BE2C (cell line): Measurements from ENCODE around the gene EVX1. TPM values are rescaled to one million over a fixed set of nuclear protein-coding genes. Genes with fewer than 3 reads are reported as not detected.

ENCODE experiments used
- DNase-seq: peaks from one replicate; pipeline ENCODE4 v3.0.0-alpha.2; 2020
- H3K27me3 ChIP-seq: fragments of 250-450 bp; sonication (Bioruptor Pico); 2 replicates; pipeline ENCODE4 v1.5.1; 2020; ENCODE audit warnings: mild to moderate bottlenecking
- H3K36me3 ChIP-seq: fragments of 250-450 bp; sonication (Bioruptor Pico); 2 replicates; pipeline ENCODE4 v1.5.1; 2020; ENCODE audit warnings: mild to moderate bottlenecking
- H3K4me1 ChIP-seq: fragments of 250-450 bp; sonication (Bioruptor Pico); 2 replicates; pipeline ENCODE4 v1.5.1; 2020
- H3K4me3 ChIP-seq: 2 replicates; pipeline ENCODE4 v1.5.1; 2011; ENCODE audit warnings: low read depth, low read length
- H3K9me3 ChIP-seq: fragments of 250-450 bp; sonication (Bioruptor Pico); 2 replicates; pipeline ENCODE4 v1.5.1; 2020
- CTCF ChIP-seq: IDR thresholded peaks from 2 replicates; pipeline ENCODE4 v1.5.1; 2012; ENCODE audit warnings: mild to moderate bottlenecking, low read depth, low read length
- polyA plus RNA-seq: library from polyadenylated mRNA; unstranded; fragments of >200 nt; gene quantifications from one replicate; pipeline ENCODE4 v1.2.1, GENCODE V29; 2012; ENCODE audit warnings: low read depth, missing spikeins; ENCODE audit not compliant: insufficient read length, insufficient read depth

The EVX1 gene
- not detected for polyA plus RNA-seq

GRCh38 chr7:27242555-27243339 lies at the start of gene EVX1:
TSS of gene EVX1 (plus strand) at chr7:27242802. CDS start at chr7:27243031, 229 bp downstream.
- Histone ChIP-seq H3K4me1 (no peaks in the 10 kb centered on the region), H3K9me3 (no peaks in the 10 kb centered on the region), H3K36me3 (no peaks in the 10 kb centered on the region), H3K27me3 (peaks cover 100% of the 10 kb centered on the region), H3K4me3 (no peak within 1 kb of the TSS)
- DNase-seq = no peak
- TF ChIP-seq CTCF = no peak

GRCh38 chr7:27193335-27194001 lies 49.1 kb upstream of the EVX1 start:
- no peak overlapping the region for H3K4me3 ChIP-seq
- H3K27me3 ChIP-seq = peaks cover 100% of the 10 kb centered on the region

GRCh38 chr7:27194002-27194352 lies 48.6 kb upstream of the EVX1 start:
- Histone ChIP-seq H3K27me3 (peaks cover 100% of the 10 kb centered on the region), H3K4me1 (no peaks in the 10 kb centered on the region), H3K4me3 (no peak overlapping the region), H3K9me3 (no peaks in the 10 kb centered on the region), H3K36me3 (no peaks in the 10 kb centered on the region)
- no peak for TF ChIP-seq CTCF
- DNase-seq = no peak

More at GRCh38 chr7:27193335-27194001, 49.1 kb upstream of the EVX1 start:
- no peak for DNase-seq
- TF ChIP-seq CTCF = no peak
- Histone ChIP-seq H3K9me3 (no peaks in the 10 kb centered on the region), H3K36me3 (no peaks in the 10 kb centered on the region), H3K4me1 (no peaks in the 10 kb centered on the region)

GRCh38 chr7:27194686-27195379 lies 47.8 kb upstream of the EVX1 start:
- no peak for TF ChIP-seq CTCF
- DNase-seq = no peak
- peaks cover 100% of the 10 kb centered on the region for H3K27me3 ChIP-seq
- H3K9me3 ChIP-seq = no peaks in the 10 kb centered on the region
- no peak overlapping the region for H3K4me3 ChIP-seq
- no peaks in the 10 kb centered on the region for H3K36me3 ChIP-seq
- H3K4me1 ChIP-seq = no peaks in the 10 kb centered on the region

- Histone ChIP-seq H3K4me1 (no peaks in the 10 kb centered on the region), H3K36me3 (no peaks in the 10 kb centered on the region), H3K27me3 (peaks cover 100% of the 10 kb centered on the region), H3K4me3 (no peak overlapping the region), H3K9me3 (no peaks in the 10 kb centered on the region)
- peak; percentile 81 for DNase-seq
- peak; percentile 83 for TF ChIP-seq CTCF
Observed at GRCh38 chr7:27196287-27196767, 46.3 kb upstream of the EVX1 start.
